ENCODE data around the gene TNKS1BP1. TPM values are rescaled to one million over a fixed set of nuclear protein-coding genes. Genes with fewer than 3 reads are reported as not detected.
"Not testable (repeated sequence)": the region's sequence is repeated elsewhere in the genome, so short reads cannot be mapped to it uniquely, and the experiment has no call there.

TNKS1BP1 gene
- total RNA-seq, 1 donor: 4.2 TPM

- H3K9me3 ChIP-seq (ENCODE audit: low read depth, low read length): no peaks in the 10 kb centered on the region
- no peaks in the 10 kb centered on the region for H3K4me1 ChIP-seq (ENCODE audit: insufficient read depth, low read length)
- no peaks in the 10 kb centered on the region for H3K27me3 ChIP-seq (ENCODE audit: insufficient read depth, low read length)
- no peak overlapping the region for H3K4me3 ChIP-seq (ENCODE audit: low read length)
Measured at GRCh38 chr11:57303280-57303989, 21.3 kb downstream of the TNKS1BP1 start.

GRCh38 chr11:57302489-57302888 is 22.3 kb downstream of the TNKS1BP1 start:
- no peaks in the 10 kb centered on the region for H3K4me1 ChIP-seq (ENCODE audit: insufficient read depth, low read length)
- H3K4me3 ChIP-seq (ENCODE audit: low read length): no peak overlapping the region
- H3K27me3 ChIP-seq (ENCODE audit: insufficient read depth, low read length): no peaks in the 10 kb centered on the region

GRCh38 chr11:57301711-57302423 is 22.9 kb downstream of the TNKS1BP1 start:
- no peaks in the 10 kb centered on the region for H3K9me3 ChIP-seq (ENCODE audit: low read depth, low read length)
- no peak overlapping the region for H3K4me3 ChIP-seq (ENCODE audit: low read length)
- H3K27me3 ChIP-seq (ENCODE audit: insufficient read depth, low read length): no peaks in the 10 kb centered on the region
- no peaks in the 10 kb centered on the region for H3K4me1 ChIP-seq (ENCODE audit: insufficient read depth, low read length)

More at GRCh38 chr11:57302489-57302888, 22.3 kb downstream of the TNKS1BP1 start:
- no peaks in the 10 kb centered on the region for H3K9me3 ChIP-seq (ENCODE audit: low read depth, low read length)

GRCh38 chr11:57300785-57301184 is 24.0 kb downstream of the TNKS1BP1 start:
- no peaks in the 10 kb centered on the region for H3K4me1 ChIP-seq (ENCODE audit: insufficient read depth, low read length)
- no peak overlapping the region for H3K4me3 ChIP-seq (ENCODE audit: low read length)
- no peaks in the 10 kb centered on the region for H3K9me3 ChIP-seq (ENCODE audit: low read depth, low read length)
- no peaks in the 10 kb centered on the region for H3K27me3 ChIP-seq (ENCODE audit: insufficient read depth, low read length)

- H3K4me3 ChIP-seq (ENCODE audit: low read length): no peak overlapping the region
Measured at GRCh38 chr11:57299150-57299737, 25.5 kb downstream of the TNKS1BP1 start.

GRCh38 chr11:57297221-57297620 is 27.5 kb downstream of the TNKS1BP1 start:
- Histone ChIP-seq H3K9me3 (ENCODE audit: low read depth, low read length) (no peaks in the 10 kb centered on the region), H3K4me3 (ENCODE audit: low read length) (no peak overlapping the region), H3K4me1 (ENCODE audit: insufficient read depth, low read length) (no peaks in the 10 kb centered on the region), H3K27me3 (ENCODE audit: insufficient read depth, low read length) (no peaks in the 10 kb centered on the region)

More at GRCh38 chr11:57299150-57299737, 25.5 kb downstream of the TNKS1BP1 start:
- Histone ChIP-seq H3K4me1 (ENCODE audit: insufficient read depth, low read length) (no peaks in the 10 kb centered on the region), H3K27me3 (ENCODE audit: insufficient read depth, low read length) (no peaks in the 10 kb centered on the region), H3K9me3 (ENCODE audit: low read depth, low read length) (no peaks in the 10 kb centered on the region)

GRCh38 chr11:57296205-57296604 is 28.5 kb downstream of the TNKS1BP1 start:
- not testable (repeated sequence) for H3K4me3 ChIP-seq (ENCODE audit: low read length); H3K27me3 ChIP-seq (ENCODE audit: insufficient read depth, low read length); H3K4me1 ChIP-seq (ENCODE audit: insufficient read depth, low read length); H3K9me3 ChIP-seq (ENCODE audit: low read depth, low read length)

- Histone ChIP-seq H3K27me3 (ENCODE audit: insufficient read depth, low read length) (no peaks in the 10 kb centered on the region), H3K9me3 (ENCODE audit: low read depth, low read length) (no peaks in the 10 kb centered on the region), H3K4me3 (ENCODE audit: low read length) (no peak overlapping the region), H3K4me1 (ENCODE audit: insufficient read depth, low read length) (no peaks in the 10 kb centered on the region)
Measured at GRCh38 chr11:57294225-57295131, 30.3 kb downstream of the TNKS1BP1 start.

- Histone ChIP-seq H3K9me3 (ENCODE audit: low read depth, low read length) (no peaks in the 10 kb centered on the region), H3K4me3 (ENCODE audit: low read length) (no peak overlapping the region), H3K27me3 (ENCODE audit: insufficient read depth, low read length) (no peaks in the 10 kb centered on the region), H3K4me1 (ENCODE audit: insufficient read depth, low read length) (no peaks in the 10 kb centered on the region)
Measured at GRCh38 chr11:57290288-57290687, 34.5 kb downstream of the TNKS1BP1 start.

GRCh38 chr11:57288771-57289579 is 35.8 kb downstream of the TNKS1BP1 start:
- Histone ChIP-seq H3K4me1 (ENCODE audit: insufficient read depth, low read length) (no peaks in the 10 kb centered on the region), H3K27me3 (ENCODE audit: insufficient read depth, low read length) (no peaks in the 10 kb centered on the region), H3K4me3 (ENCODE audit: low read length) (no peak overlapping the region), H3K9me3 (ENCODE audit: low read depth, low read length) (no peaks in the 10 kb centered on the region)

GRCh38 chr11:57287884-57288283 is 36.9 kb downstream of the TNKS1BP1 start:
- Histone ChIP-seq H3K4me1 (ENCODE audit: insufficient read depth, low read length) (no peaks in the 10 kb centered on the region), H3K9me3 (ENCODE audit: low read depth, low read length) (no peaks in the 10 kb centered on the region), H3K4me3 (ENCODE audit: low read length) (no peak overlapping the region), H3K27me3 (ENCODE audit: insufficient read depth, low read length) (no peaks in the 10 kb centered on the region)

GRCh38 chr11:57283231-57283990 is 41.3 kb downstream of the TNKS1BP1 start:
- Histone ChIP-seq H3K9me3 (ENCODE audit: low read depth, low read length) (no peaks in the 10 kb centered on the region), H3K4me1 (ENCODE audit: insufficient read depth, low read length) (no peaks in the 10 kb centered on the region), H3K27me3 (ENCODE audit: insufficient read depth, low read length) (no peaks in the 10 kb centered on the region), H3K4me3 (ENCODE audit: low read length) (no peak overlapping the region)

GRCh38 chr11:57281546-57281945 is 43.2 kb downstream of the TNKS1BP1 start:
- not testable (repeated sequence) for H3K9me3 ChIP-seq (ENCODE audit: low read depth, low read length)

More at GRCh38 chr11:57281546-57281945, 43.2 kb downstream of the TNKS1BP1 start:
- H3K4me3 ChIP-seq (ENCODE audit: low read length); H3K27me3 ChIP-seq (ENCODE audit: insufficient read depth, low read length): not testable (repeated sequence)
- H3K4me1 ChIP-seq (ENCODE audit: insufficient read depth, low read length): peaks cover 10% of the 10 kb centered on the region

Data from mononuclear cell (primary cell).